HEK293T (cell line): ENCODE measurements around the gene VGLL3.

ENCODE experiments used
- CTCF ChIA-PET: fragments of 350-600 bp; formaldehyde crosslinking; extraction: SDS; loops from one replicate; lab custom pipeline; 2021; ENCODE audit warnings: antibody characterized with exemption, inconsistent platforms; lab: Yijun Ruan, JAX
- POLR2A ChIA-PET: fragments of 350-600 bp; formaldehyde crosslinking; extraction: SDS; loops from one replicate; lab custom pipeline; 2020; ENCODE audit warnings: antibody characterized with exemption, inconsistent platforms; lab: Yijun Ruan, JAX
- DNase-seq: peaks from one replicate; pipeline ENCODE4 v3.0.0; 2012; ENCODE audit warnings: mixed read lengths; ENCODE audit errors: extremely low spot score
- ARNT ChIP-seq: fragments of 450-650 bp; IDR thresholded peaks from 2 replicates; pipeline ENCODE4 v1.6.1; 2017; ENCODE audit warnings: mild to moderate bottlenecking
- BHLHE40 ChIP-seq: fragments of 450-650 bp; IDR thresholded peaks from 2 replicates; pipeline ENCODE4 v1.6.1; 2016; ENCODE audit warnings: mild to moderate bottlenecking, moderate library complexity, borderline replicate concordance
- CTBP1 ChIP-seq: fragments of 450-650 bp; IDR thresholded peaks from 2 replicates; pipeline ENCODE4 v1.6.1; 2016; ENCODE audit warnings: borderline replicate concordance
- ELF4 ChIP-seq: fragments of 450-650 bp; IDR thresholded peaks from 2 replicates; pipeline ENCODE4 v1.6.1; 2017; ENCODE audit warnings: antibody characterized with exemption
- FOXA1 ChIP-seq: fragments of 450-650 bp; IDR thresholded peaks from 2 replicates; pipeline ENCODE4 v1.6.1; 2016; ENCODE audit warnings: mild to moderate bottlenecking
- FOXK2 ChIP-seq: fragments of 450-650 bp; IDR thresholded peaks from 2 replicates; pipeline ENCODE4 v1.6.1; 2016; ENCODE audit warnings: mild to moderate bottlenecking
- FOXM1 ChIP-seq: fragments of 450-650 bp; IDR thresholded peaks from 2 replicates; pipeline ENCODE4 v1.6.1; 2017; ENCODE audit warnings: mild to moderate bottlenecking, borderline replicate concordance
- HDGF ChIP-seq: fragments of 450-650 bp; IDR thresholded peaks from 2 replicates; pipeline ENCODE4 v1.6.1; 2017; ENCODE audit warnings: antibody characterized with exemption, borderline replicate concordance
- L3MBTL2 ChIP-seq: fragments of 450-650 bp; conservative IDR thresholded peaks from 2 replicates; pipeline ENCODE4 v1.6.1; 2016; ENCODE audit warnings: mild to moderate bottlenecking
- LEF1 ChIP-seq: fragments of 450-650 bp; IDR thresholded peaks from 2 replicates; pipeline ENCODE4 v1.6.1; 2017; ENCODE audit warnings: mild to moderate bottlenecking, borderline replicate concordance
- NFRKB ChIP-seq: fragments of 450-650 bp; IDR thresholded peaks from 2 replicates; pipeline ENCODE4 v1.6.1; 2016; ENCODE audit warnings: mild to moderate bottlenecking, moderate library complexity
- PKNOX1 ChIP-seq: fragments of 450-650 bp; IDR thresholded peaks from 2 replicates; pipeline ENCODE4 v1.6.1; 2016
- SP1 ChIP-seq: fragments of 450-650 bp; IDR thresholded peaks from 2 replicates; pipeline ENCODE4 v1.6.1; 2017
- SUZ12 ChIP-seq: fragments of 450-650 bp; IDR thresholded peaks from 2 replicates; pipeline ENCODE4 v1.6.1; 2016; ENCODE audit warnings: mild to moderate bottlenecking
- TARDBP ChIP-seq: fragments of 450-650 bp; IDR thresholded peaks from 2 replicates; pipeline ENCODE4 v1.6.1; 2016
- ZNF384 ChIP-seq: fragments of 450-650 bp; IDR thresholded peaks from 2 replicates; pipeline ENCODE4 v1.6.1; 2016

The VGLL3 gene

GRCh38 chr3:86937306-86937791, 53.6 kb downstream of the VGLL3 start:
- ChIA-PET POLR2A (no interaction called here), CTCF (no interaction called here)
- DNase-seq: no peak
- TF ChIP-seq BHLHE40: no peak
- TF ChIP-seq ARNT: no peak
- no peak for TF ChIP-seq PKNOX1
- no peak for TF ChIP-seq ELF4
- TF ChIP-seq TARDBP: no peak
- TF ChIP-seq FOXK2: no peak
- no peak for TF ChIP-seq SP1

GRCh38 chr3:86934851-86935250, 56.1 kb downstream of the VGLL3 start:
- no peak for TF ChIP-seq ARNT
- no peak for TF ChIP-seq ELF4
- no peak for TF ChIP-seq LEF1
- TF ChIP-seq NFRKB: no peak
- TF ChIP-seq FOXA1: no peak
- TF ChIP-seq SUZ12: no peak
- TF ChIP-seq BHLHE40: no peak
- no peak for TF ChIP-seq TARDBP
- no peak for TF ChIP-seq HDGF
- no peak for TF ChIP-seq FOXK2
- no peak for TF ChIP-seq FOXM1
- TF ChIP-seq ZNF384: no peak
- no peak for TF ChIP-seq L3MBTL2
- TF ChIP-seq PKNOX1: no peak
- no peak for TF ChIP-seq SP1
- CTCF ChIA-PET: no interaction called here
- no peak for DNase-seq
- POLR2A ChIA-PET: no interaction called here

- no peak for DNase-seq
- CTCF ChIA-PET: no interaction called here
- no peak for TF ChIP-seq FOXK2
- no peak for TF ChIP-seq CTBP1
- no peak for TF ChIP-seq FOXM1
- TF ChIP-seq BHLHE40: no peak
- no peak for TF ChIP-seq FOXA1
- no peak for TF ChIP-seq ZNF384
- TF ChIP-seq HDGF: no peak
- no peak for TF ChIP-seq ELF4
- no peak for TF ChIP-seq ARNT
- TF ChIP-seq LEF1: no peak
- no peak for TF ChIP-seq NFRKB
- no peak for TF ChIP-seq TARDBP
- TF ChIP-seq PKNOX1: no peak
- no peak for TF ChIP-seq L3MBTL2
- no peak for TF ChIP-seq SUZ12
- POLR2A ChIA-PET: no interaction called here
Observed at GRCh38 chr3:86930831-86931230, 60.1 kb downstream of the VGLL3 start.

GRCh38 chr3:86930181-86930580, 60.8 kb downstream of the VGLL3 start:
- POLR2A ChIA-PET: no interaction called here
- TF ChIP-seq TARDBP (no peak), HDGF (no peak), BHLHE40 (no peak), ARNT (no peak), L3MBTL2 (no peak)
- no peak for DNase-seq
- CTCF ChIA-PET: no interaction called here

GRCh38 chr3:86929046-86929445, 61.9 kb downstream of the VGLL3 start:
- POLR2A ChIA-PET: no interaction called here
- CTCF ChIA-PET: no interaction called here
- no peak for DNase-seq
- TF ChIP-seq FOXA1: no peak
- no peak for TF ChIP-seq BHLHE40
- no peak for TF ChIP-seq CTBP1
- no peak for TF ChIP-seq L3MBTL2
- no peak for TF ChIP-seq ELF4
- TF ChIP-seq ZNF384: no peak
- no peak for TF ChIP-seq SP1
- TF ChIP-seq FOXK2: no peak
- TF ChIP-seq TARDBP: no peak
- TF ChIP-seq HDGF: no peak
- TF ChIP-seq FOXM1: no peak
- TF ChIP-seq PKNOX1: no peak
- no peak for TF ChIP-seq SUZ12
- no peak for TF ChIP-seq ARNT
- TF ChIP-seq LEF1: no peak
- no peak for TF ChIP-seq NFRKB

GRCh38 chr3:86923071-86923491, 67.9 kb downstream of the VGLL3 start:
- POLR2A ChIA-PET: no interaction called here
- no peak for TF ChIP-seq FOXA1
- no peak for DNase-seq
- CTCF ChIA-PET: no interaction called here
